GM21723 (cell line): Measurements from ENCODE around the gene RNASE3.
"Not testable (repeated sequence)": the region's sequence is repeated elsewhere in the genome, so short reads cannot be mapped to it uniquely, and the experiment has no call there.

Experiments
- ATAC-seq: cut with Tn5 transposase; IDR thresholded peaks from one replicate; pipeline ENCODE4 v1.9.1; 2021; ENCODE audit warnings: mild to moderate bottlenecking, moderate library complexity; ENCODE audit not compliant: unreplicated experiment

The RNASE3 gene

GRCh38 chr14:20910822-20911221 is 19.6 kb downstream of the RNASE3 start:
- ATAC-seq: not testable (repeated sequence)

GRCh38 chr14:20919038-20919756 is 28.0 kb downstream of the RNASE3 start:
- ATAC-seq: not testable (repeated sequence)

GRCh38 chr14:20923766-20924297 is 32.6 kb downstream of the RNASE3 start:
- not testable (repeated sequence) for ATAC-seq

GRCh38 chr14:20934148-20934762 is 43.1 kb downstream of the RNASE3 start:
- ATAC-seq: no peak

GRCh38 chr14:20935303-20935984 is 44.3 kb downstream of the RNASE3 start:
- no peak for ATAC-seq
